ENCODE results near the gene MLH3. TPM values are rescaled to one million over a fixed set of nuclear protein-coding genes. Genes with fewer than 3 reads are reported as not detected.

MLH3 gene
- total and polyA plus RNA-seq, 2 of the 13 experiments (the other 11 are each of a cell fraction or from before 2014, with no cell fraction given): 14.4 to 24.8 TPM

GRCh38 chr14:75063491-75064204 lies 12.4 kb upstream of the MLH3 start, which contains the start of gene ACYP1 (continued):
- TF ChIP-seq NBN (conservative IDR thresholded peaks at IDR 0.05) (no peak), HNF1A (IDR thresholded peaks at IDR 0.05; ENCODE audit: low read depth) (no peak), HNF1A (CRISPR knock-in tag; IDR thresholded peaks at IDR 0.05; ENCODE audit: borderline replicate concordance) (no peak), ZFP1 (CRISPR knock-in tag; IDR thresholded peaks at IDR 0.05) (no peak), PHF8 (CRISPR knock-in tag; IDR thresholded peaks at IDR 0.05) (peak; percentile 53; the same call in 1 of the 2 replicates), ISL2 (CRISPR knock-in tag; IDR thresholded peaks at IDR 0.05) (no peak), YEATS4 (CRISPR knock-in tag; IDR thresholded peaks at IDR 0.05; ENCODE audit: borderline replicate concordance) (peak; percentile 35; the same call in 1 of the 2 replicates), NFE2 (CRISPR knock-in tag; IDR thresholded peaks at IDR 0.05) (no peak), ZNF329 (CRISPR knock-in tag; IDR thresholded peaks at IDR 0.05; ENCODE audit: low read depth) (no peak), SIN3B (IDR thresholded peaks at IDR 0.05; ENCODE audit: low read length) (no peak), THAP9 (CRISPR knock-in tag; IDR thresholded peaks at IDR 0.05; ENCODE audit: borderline replicate concordance) (peak; percentile 42; the same call in 1 of the 2 replicates), ETV5 (CRISPR knock-in tag; IDR thresholded peaks at IDR 0.05; ENCODE audit: borderline replicate concordance) (peak; percentile 68), HNRNPK (IDR thresholded peaks at IDR 0.05; ENCODE audit: low read depth, low read length, poor library complexity, severe bottlenecking) (no peak), CBX5 (CRISPR knock-in tag; IDR thresholded peaks at IDR 0.05; ENCODE audit: borderline replicate concordance) (no peak), MYC (CRISPR knock-in tag; IDR thresholded peaks at IDR 0.05; ENCODE audit: borderline replicate concordance) (peak; percentile 33; the same call in 1 of the 2 replicates), RXRB (CRISPR knock-in tag; IDR thresholded peaks at IDR 0.05; ENCODE audit: borderline replicate concordance) (peak; percentile 40; the same call in 1 of the 2 replicates), ELF1 (CRISPR knock-in tag; IDR thresholded peaks at IDR 0.05) (peak; percentile 85), ZNF616 (CRISPR knock-in tag; IDR thresholded peaks at IDR 0.05; ENCODE audit: low read depth) (0 out of 2 replicates have a peak, but pooled peaks have one; percentile 37), MATR3 (CRISPR knock-in tag; IDR thresholded peaks at IDR 0.05) (no peak), ZFP36L1 (CRISPR knock-in tag; IDR thresholded peaks at IDR 0.05) (no peak), MTA3 (CRISPR knock-in tag; IDR thresholded peaks at IDR 0.05) (no peak), ADNP (CRISPR knock-in tag; IDR thresholded peaks at IDR 0.05) (no peak), ZSCAN31 (CRISPR knock-in tag; IDR thresholded peaks at IDR 0.05; ENCODE audit: low read depth) (peak; percentile 63; the same call in 1 of the 2 replicates)
- TF ChIP-seq, protein P1, sequence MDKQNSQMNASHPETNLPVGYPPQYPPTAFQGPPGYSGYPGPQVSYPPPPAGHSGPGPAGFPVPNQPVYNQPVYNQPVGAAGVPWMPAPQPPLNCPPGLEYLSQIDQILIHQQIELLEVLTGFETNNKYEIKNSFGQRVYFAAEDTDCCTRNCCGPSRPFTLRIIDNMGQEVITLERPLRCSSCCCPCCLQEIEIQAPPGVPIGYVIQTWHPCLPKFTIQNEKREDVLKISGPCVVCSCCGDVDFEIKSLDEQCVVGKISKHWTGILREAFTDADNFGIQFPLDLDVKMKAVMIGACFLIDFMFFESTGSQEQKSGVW (CRISPR knock-in tag; IDR thresholded peaks at IDR 0.05; ENCODE audit: borderline replicate concordance): no peak

Data from HepG2 (cell line).